HL-60 (cell line): ENCODE data around the gene HELZ.

Experiments
- CTCF ChIP-seq: IDR thresholded peaks from one replicate; pipeline ENCODE4 v1.5.1; 2011; ENCODE audit warnings: low read length, control low read depth, inconsistent platforms; ENCODE audit not compliant: insufficient read depth
- GABPA ChIP-seq: IDR thresholded peaks from 2 replicates; pipeline ENCODE4 v1.6.1; 2012; ENCODE audit warnings: low read depth
- POLR2AphosphoS5 ChIP-seq: IDR thresholded peaks from 2 replicates; pipeline ENCODE4 v1.6.1; 2012; ENCODE audit warnings: low read depth
- REST ChIP-seq: IDR thresholded peaks from 2 replicates; pipeline ENCODE4 v1.6.1; 2012; ENCODE audit warnings: low read depth; ENCODE audit not compliant: insufficient replicate concordance
- SPI1 ChIP-seq: IDR thresholded peaks from 2 replicates; pipeline ENCODE4 v1.6.1; 2012; ENCODE audit warnings: low read depth, mild to moderate bottlenecking, borderline replicate concordance

- TF ChIP-seq REST: no peak
- TF ChIP-seq POLR2AphosphoS5: no peak
- no peak for TF ChIP-seq GABPA
- TF ChIP-seq CTCF: no peak
- no peak for TF ChIP-seq SPI1
Observed at GRCh38 chr17:67127925-67128324, 117.1 kb downstream of the HELZ start.
